ENCODE measurements around the gene DNLZ. TPM values are rescaled to one million over a fixed set of nuclear protein-coding genes. Genes with fewer than 3 reads are reported as not detected.
A peak's percentile ranks its signal among the peaks of the same experiment; 100 is the strongest.

DNLZ gene
- total and polyA plus RNA-seq, 9 of the 15 experiments (the other 6 are each of a cell fraction or from before 2014, with no cell fraction given) = 0.17 to 44.6 (median 3.4) TPM

- TF ChIP-seq, protein P1, sequence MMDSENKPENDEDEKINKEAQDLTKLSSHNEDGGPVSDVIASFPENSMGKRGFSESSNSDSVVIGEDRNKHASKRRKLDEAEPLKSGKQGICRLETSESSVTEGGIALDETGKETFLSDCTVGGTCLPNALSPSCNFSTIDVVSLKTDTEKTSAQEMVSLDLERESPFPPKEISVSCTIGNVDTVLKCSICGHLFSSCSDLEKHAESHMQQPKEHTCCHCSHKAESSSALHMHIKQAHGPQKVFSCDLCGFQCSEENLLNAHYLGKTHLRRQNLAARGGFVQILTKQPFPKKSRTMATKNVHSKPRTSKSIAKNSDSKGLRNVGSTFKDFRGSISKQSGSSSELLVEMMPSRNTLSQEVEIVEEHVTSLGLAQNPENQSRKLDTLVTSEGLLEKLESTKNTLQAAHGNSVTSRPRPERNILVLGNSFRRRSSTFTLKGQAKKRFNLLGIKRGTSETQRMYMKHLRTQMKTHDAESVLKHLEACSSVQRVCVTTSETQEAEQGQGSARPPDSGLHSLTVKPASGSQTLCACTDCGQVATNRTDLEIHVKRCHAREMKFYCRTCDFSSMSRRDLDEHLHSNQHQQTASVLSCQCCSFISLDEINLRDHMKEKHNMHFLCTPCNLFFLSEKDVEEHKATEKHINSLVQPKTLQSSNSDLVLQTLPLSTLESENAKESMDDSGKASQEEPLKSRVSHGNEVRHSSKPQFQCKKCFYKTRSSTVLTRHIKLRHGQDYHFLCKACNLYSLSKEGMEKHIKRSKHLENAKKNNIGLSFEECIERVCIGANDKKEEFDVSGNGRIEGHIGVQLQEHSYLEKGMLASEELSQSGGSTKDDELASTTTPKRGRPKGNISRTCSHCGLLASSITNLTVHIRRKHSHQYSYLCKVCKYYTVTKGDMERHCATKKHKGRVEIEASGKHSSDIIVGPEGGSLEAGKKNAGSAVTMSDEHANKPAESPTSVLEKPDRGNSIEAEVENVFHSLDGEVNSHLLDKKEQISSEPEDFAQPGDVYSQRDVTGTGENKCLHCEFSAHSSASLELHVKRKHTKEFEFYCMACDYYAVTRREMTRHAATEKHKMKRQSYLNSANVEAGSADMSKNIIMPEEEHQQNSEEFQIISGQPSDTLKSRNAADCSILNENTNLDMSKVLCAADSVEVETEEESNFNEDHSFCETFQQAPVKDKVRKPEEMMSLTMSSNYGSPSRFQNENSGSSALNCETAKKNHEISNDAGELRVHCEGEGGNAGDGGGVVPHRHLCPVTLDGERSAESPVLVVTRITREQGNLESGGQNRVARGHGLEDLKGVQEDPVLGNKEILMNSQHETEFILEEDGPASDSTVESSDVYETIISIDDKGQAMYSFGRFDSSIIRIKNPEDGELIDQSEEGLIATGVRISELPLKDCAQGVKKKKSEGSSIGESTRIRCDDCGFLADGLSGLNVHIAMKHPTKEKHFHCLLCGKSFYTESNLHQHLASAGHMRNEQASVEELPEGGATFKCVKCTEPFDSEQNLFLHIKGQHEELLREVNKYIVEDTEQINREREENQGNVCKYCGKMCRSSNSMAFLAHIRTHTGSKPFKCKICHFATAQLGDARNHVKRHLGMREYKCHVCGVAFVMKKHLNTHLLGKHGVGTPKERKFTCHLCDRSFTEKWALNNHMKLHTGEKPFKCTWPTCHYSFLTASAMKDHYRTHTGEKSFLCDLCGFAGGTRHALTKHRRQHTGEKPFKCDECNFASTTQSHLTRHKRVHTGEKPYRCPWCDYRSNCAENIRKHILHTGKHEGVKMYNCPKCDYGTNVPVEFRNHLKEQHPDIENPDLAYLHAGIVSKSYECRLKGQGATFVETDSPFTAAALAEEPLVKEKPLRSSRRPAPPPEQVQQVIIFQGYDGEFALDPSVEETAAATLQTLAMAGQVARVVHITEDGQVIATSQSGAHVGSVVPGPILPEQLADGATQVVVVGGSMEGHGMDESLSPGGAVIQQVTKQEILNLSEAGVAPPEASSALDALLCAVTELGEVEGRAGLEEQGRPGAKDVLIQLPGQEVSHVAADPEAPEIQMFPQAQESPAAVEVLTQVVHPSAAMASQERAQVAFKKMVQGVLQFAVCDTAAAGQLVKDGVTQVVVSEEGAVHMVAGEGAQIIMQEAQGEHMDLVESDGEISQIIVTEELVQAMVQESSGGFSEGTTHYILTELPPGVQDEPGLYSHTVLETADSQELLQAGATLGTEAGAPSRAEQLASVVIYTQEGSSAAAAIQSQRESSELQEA (IDR thresholded peaks at IDR 0.05; ENCODE audit: low read depth) = no peak
- TF ChIP-seq TSC22D4 (tag; IDR thresholded peaks at IDR 0.05) = no peak
- TF ChIP-seq CBX1 (IDR thresholded peaks at IDR 0.05; ENCODE audit: low read depth) = peak; percentile 28; the same call in 1 of the 2 replicates
- no peak for TF ChIP-seq CREB1 (IDR thresholded peaks at IDR 0.05)
- TF ChIP-seq CREB1 (CRISPR knock-in tag; IDR thresholded peaks at IDR 0.05) = 0 out of 2 replicates have a peak, but pooled peaks have one; percentile 50
- TF ChIP-seq DIDO1 (tag; IDR thresholded peaks at IDR 0.05; ENCODE audit: low read depth) = no peak
- peak; percentile 98 for TF ChIP-seq SPI1 (IDR thresholded peaks at IDR 0.05; ENCODE audit: borderline replicate concordance, low read depth, low read length)
- no peak for TF ChIP-seq STAT5A (IDR thresholded peaks at IDR 0.05; ENCODE audit: borderline replicate concordance, low read length)
- no peak for TF ChIP-seq ZNF77 (CRISPR knock-in tag; IDR thresholded peaks at IDR 0.05)
- TF ChIP-seq, protein P2, sequence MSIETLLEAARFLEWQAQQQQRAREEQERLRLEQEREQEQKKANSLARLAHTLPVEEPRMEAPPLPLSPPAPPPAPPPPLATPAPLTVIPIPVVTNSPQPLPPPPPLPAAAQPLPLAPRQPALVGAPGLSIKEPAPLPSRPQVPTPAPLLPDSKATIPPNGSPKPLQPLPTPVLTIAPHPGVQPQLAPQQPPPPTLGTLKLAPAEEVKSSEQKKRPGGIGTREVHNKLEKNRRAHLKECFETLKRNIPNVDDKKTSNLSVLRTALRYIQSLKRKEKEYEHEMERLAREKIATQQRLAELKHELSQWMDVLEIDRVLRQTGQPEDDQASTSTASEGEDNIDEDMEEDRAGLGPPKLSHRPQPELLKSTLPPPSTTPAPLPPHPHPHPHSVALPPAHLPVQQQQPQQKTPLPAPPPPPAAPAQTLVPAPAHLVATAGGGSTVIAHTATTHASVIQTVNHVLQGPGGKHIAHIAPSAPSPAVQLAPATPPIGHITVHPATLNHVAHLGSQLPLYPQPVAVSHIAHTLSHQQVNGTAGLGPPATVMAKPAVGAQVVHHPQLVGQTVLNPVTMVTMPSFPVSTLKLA (conservative IDR thresholded peaks at IDR 0.05) = peak; percentile 94 to 96
- no peak; the same call in 1 of the 2 replicates for TF ChIP-seq SAFB (IDR thresholded peaks at IDR 0.05; ENCODE audit: borderline replicate concordance, low read depth, low read length)
- TF ChIP-seq RHOXF2B (CRISPR knock-in tag; conservative IDR thresholded peaks at IDR 0.05) = no peak
- no peak; the same call in 1 of the 2 replicates for TF ChIP-seq ETS1 (conservative IDR thresholded peaks at IDR 0.05; ENCODE audit: control insufficient read depth, low read depth, low read length)
- no peak for TF ChIP-seq MED1 (CRISPR knock-in tag; IDR thresholded peaks at IDR 0.05; ENCODE audit: borderline replicate concordance)
- TF ChIP-seq ATF1 (CRISPR knock-in tag; IDR thresholded peaks at IDR 0.05) = no peak
- TF ChIP-seq ATF1 (tag; IDR thresholded peaks at IDR 0.05) = peak; percentile 53
- peak; percentile 36; the same call in 1 of the 2 replicates for TF ChIP-seq TCF3 (CRISPR knock-in tag; IDR thresholded peaks at IDR 0.05)
- TF ChIP-seq NFATC3 (IDR thresholded peaks at IDR 0.05) = no peak
- TF ChIP-seq ZNF274 (IDR thresholded peaks at IDR 0.05; ENCODE audit: borderline replicate concordance, low read depth, low read length) = no peak
Measured at GRCh38 chr9:136372561-136373299, 9.2 kb upstream of the DNLZ start (continued).

Measured in K562 (cell line).